ENCODE data around the gene ZNF397. TPM values are rescaled to one million over a fixed set of nuclear protein-coding genes. Genes with fewer than 3 reads are reported as not detected.

The ZNF397 gene
- polyA plus RNA-seq, 1 donor from 2014 or later: 58.7 TPM

GRCh38 chr18:35236571-35237363, 4.1 kb upstream of the ZNF397 start:
- no peak for TF ChIP-seq CTCF (IDR thresholded peaks at IDR 0.05; ENCODE audit: poor library complexity, severe bottlenecking)
- TF ChIP-seq EZH2 (IDR thresholded peaks at IDR 0.05; ENCODE audit: borderline replicate concordance, insufficient read depth, low read length, poor library complexity, severe bottlenecking): no peak
- no peak for TF ChIP-seq RAD21 (conservative IDR thresholded peaks at IDR 0.05)
- TF ChIP-seq EP300 (conservative IDR thresholded peaks at IDR 0.05; ENCODE audit: poor library complexity, severe bottlenecking): no peak
- TF ChIP-seq SMC3 (conservative IDR thresholded peaks at IDR 0.05; ENCODE audit: poor library complexity): no peak
- TF ChIP-seq MXI1 (conservative IDR thresholded peaks at IDR 0.05; ENCODE audit: poor library complexity, severe bottlenecking): no peak
- no peak for TF ChIP-seq POLR2AphosphoS5 (IDR thresholded peaks at IDR 0.05)
- TF ChIP-seq TAF1 (IDR thresholded peaks at IDR 0.05; ENCODE audit: low read depth): no peak
- no peak for TF ChIP-seq REST (IDR thresholded peaks at IDR 0.05; ENCODE audit: borderline replicate concordance)
- Histone ChIP-seq H3K9me2 (ENCODE audit: insufficient read depth, low read length) (no peaks in the 10 kb centered on the region), H3K9me3 (ENCODE audit: low read length) (no peaks in the 10 kb centered on the region), H3K9ac (ENCODE audit: low read length) (no peak overlapping the region), H2AFZ (ENCODE audit: low read depth, low read length) (no peak overlapping the region), H3K4me3 (ENCODE audit: low read length) (no peak overlapping the region), H3K36me3 (ENCODE audit: insufficient read depth, low read length) (no peaks in the 10 kb centered on the region), H4K20me1 (ENCODE audit: insufficient read depth) (no peaks in the 10 kb centered on the region), H3K27me3 (ENCODE audit: insufficient read depth, low read depth, low read length) (no peaks in the 10 kb centered on the region), H3K27ac (ENCODE audit: low read length) (no peak overlapping the region), H3K4me2 (ENCODE audit: low read length) (no peak overlapping the region), H3K79me2 (replicated peaks; ENCODE audit: insufficient read depth, low read length) (peaks cover 9% of the 10 kb centered on the region), H3F3A (ENCODE audit: insufficient read depth, low read length, poor library complexity, severe bottlenecking) (peaks cover 4% of the 10 kb centered on the region)

GRCh38 chr18:35239314-35239713, 1.5 kb upstream of the ZNF397 start:
- Histone ChIP-seq H3K9me3 (ENCODE audit: low read length) (no peaks in the 10 kb centered on the region), H3K27me3 (ENCODE audit: insufficient read depth, low read depth, low read length) (no peaks in the 10 kb centered on the region), H3F3A (ENCODE audit: insufficient read depth, low read length, poor library complexity, severe bottlenecking) (peaks cover 7% of the 10 kb centered on the region), H4K20me1 (ENCODE audit: insufficient read depth) (no peaks in the 10 kb centered on the region), H3K27ac (ENCODE audit: low read length) (no peak overlapping the region), H3K79me2 (replicated peaks; ENCODE audit: insufficient read depth, low read length) (peaks cover 30% of the 10 kb centered on the region), H3K9ac (ENCODE audit: low read length) (no peak overlapping the region), H3K9me2 (ENCODE audit: insufficient read depth, low read length) (no peaks in the 10 kb centered on the region), H3K4me3 (ENCODE audit: low read length) (no peak overlapping the region), H3K4me2 (ENCODE audit: low read length) (no peak overlapping the region), H2AFZ (ENCODE audit: low read depth, low read length) (no peak overlapping the region), H3K36me3 (ENCODE audit: insufficient read depth, low read length) (peaks cover 22% of the 10 kb centered on the region)
- TF ChIP-seq EZH2 (IDR thresholded peaks at IDR 0.05; ENCODE audit: borderline replicate concordance, insufficient read depth, low read length, poor library complexity, severe bottlenecking): no peak
- no peak for TF ChIP-seq MXI1 (conservative IDR thresholded peaks at IDR 0.05; ENCODE audit: poor library complexity, severe bottlenecking)
- no peak for TF ChIP-seq POLR2AphosphoS5 (IDR thresholded peaks at IDR 0.05)
- no peak for TF ChIP-seq TAF1 (IDR thresholded peaks at IDR 0.05; ENCODE audit: low read depth)
- TF ChIP-seq REST (IDR thresholded peaks at IDR 0.05; ENCODE audit: borderline replicate concordance): no peak

All from neural cell (in vitro differentiated cells).